Measurements from ENCODE around the gene WFIKKN1. TPM values are rescaled to one million over a fixed set of nuclear protein-coding genes. Genes with fewer than 3 reads are reported as not detected.

Gene WFIKKN1
- polyA plus RNA-seq, 3 donors: 0.76 TPM; not detected in 2

DNA sequence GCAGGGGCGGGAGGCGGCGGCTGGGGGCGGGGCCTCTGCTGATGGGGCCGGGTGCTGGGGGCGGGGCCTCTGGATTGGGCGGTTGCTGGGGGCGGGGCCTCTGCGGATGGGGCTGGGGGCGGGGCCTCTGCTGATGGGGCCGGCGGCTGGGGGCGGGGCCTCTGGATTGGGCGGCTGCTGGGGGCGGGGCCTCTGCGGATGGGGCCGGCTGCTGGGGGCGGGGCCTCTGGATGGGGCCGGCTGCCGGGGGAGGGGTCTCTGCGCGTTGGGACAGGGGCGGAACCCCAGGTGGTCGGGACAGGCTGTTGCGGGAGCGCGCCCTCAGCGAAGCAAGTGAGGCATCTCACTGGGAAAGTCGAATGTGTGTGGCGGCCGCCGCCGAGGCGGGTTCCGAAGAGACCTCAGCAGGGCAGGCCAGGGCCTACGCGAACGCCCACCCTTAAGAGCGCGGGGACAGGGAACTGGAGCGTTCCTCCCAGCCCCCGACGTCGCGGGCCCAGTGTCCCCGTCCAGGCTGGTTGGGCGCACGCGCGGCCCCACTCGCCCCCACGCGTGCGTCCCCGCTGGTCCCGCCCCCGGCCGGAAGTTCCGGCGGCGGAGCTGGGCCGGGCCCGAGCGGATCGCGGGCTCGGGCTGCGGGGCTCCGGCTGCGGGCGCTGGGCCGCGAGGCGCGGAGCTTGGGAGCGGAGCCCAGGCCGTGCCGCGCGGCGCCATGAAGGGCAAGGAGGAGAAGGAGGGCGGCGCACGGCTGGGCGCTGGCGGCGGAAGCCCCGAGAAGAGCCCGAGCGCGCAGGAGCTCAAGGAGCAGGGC, 49.2 kb downstream of the WFIKKN1 start, which contains the start of gene STUB1:
TSS of gene STUB1 (plus strand) at position 597 of the 811 bp plus-strand sequence. CDS start at position 713, 116 bp downstream.
- peak within 1 kb of the TSS; percentile 58 to 82 (median 76) for H3K4me3 ChIP-seq (replicated peaks in 1 of 3; ENCODE audit: low read depth in 2 of 3, low read length in 3 of 3)
- TF ChIP-seq, protein P1, sequence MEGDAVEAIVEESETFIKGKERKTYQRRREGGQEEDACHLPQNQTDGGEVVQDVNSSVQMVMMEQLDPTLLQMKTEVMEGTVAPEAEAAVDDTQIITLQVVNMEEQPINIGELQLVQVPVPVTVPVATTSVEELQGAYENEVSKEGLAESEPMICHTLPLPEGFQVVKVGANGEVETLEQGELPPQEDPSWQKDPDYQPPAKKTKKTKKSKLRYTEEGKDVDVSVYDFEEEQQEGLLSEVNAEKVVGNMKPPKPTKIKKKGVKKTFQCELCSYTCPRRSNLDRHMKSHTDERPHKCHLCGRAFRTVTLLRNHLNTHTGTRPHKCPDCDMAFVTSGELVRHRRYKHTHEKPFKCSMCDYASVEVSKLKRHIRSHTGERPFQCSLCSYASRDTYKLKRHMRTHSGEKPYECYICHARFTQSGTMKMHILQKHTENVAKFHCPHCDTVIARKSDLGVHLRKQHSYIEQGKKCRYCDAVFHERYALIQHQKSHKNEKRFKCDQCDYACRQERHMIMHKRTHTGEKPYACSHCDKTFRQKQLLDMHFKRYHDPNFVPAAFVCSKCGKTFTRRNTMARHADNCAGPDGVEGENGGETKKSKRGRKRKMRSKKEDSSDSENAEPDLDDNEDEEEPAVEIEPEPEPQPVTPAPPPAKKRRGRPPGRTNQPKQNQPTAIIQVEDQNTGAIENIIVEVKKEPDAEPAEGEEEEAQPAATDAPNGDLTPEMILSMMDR (IDR thresholded peaks at IDR 0.05): no peak
- intact Hi-C loops (cut with micrococcal nuclease): loop anchor here (2.0 to 5.0 kb wide), 3 partner anchors 17 to 93 kb away; partner anchors contain the start of gene METTL26 (in 1 of the 2)
- peaks cover 39 to 59% of the 10 kb centered on the region in 2 donors for H3K4me1 ChIP-seq (ENCODE audit: control insufficient read depth in 1 of 2, insufficient read depth in 2 of 2, low read length in 2 of 2)
- H3K36me3 ChIP-seq (replicated peaks in 1 of 2; ENCODE audit: control insufficient read depth in 1 of 2, insufficient read depth in 2 of 2, low read length in 2 of 2): peaks cover 10 to 20% of the 10 kb centered on the region in 2 donors
- Mint-ChIP-seq H3K4me3 (peak within 1 kb of the TSS; percentile 79 to 90), H3K9me3 (peaks cover 0 to 3% (median 0%) of the 10 kb centered on the region in 7 donors), H3K36me3 (peaks cover 14 to 21% of the 10 kb centered on the region in 2 donors), H3K4me1 (peaks cover 29% of the 10 kb centered on the region), H3K27ac (peak within 1 kb of the TSS; percentile 63 to 93 (median 91)), H3K27me3 (ENCODE audit: low read depth in 3 of 3) (peaks cover 16 to 30% (median 19%) of the 10 kb centered on the region in 3 donors)
- H2AFZ ChIP-seq (ENCODE audit: insufficient read depth, low read depth, low read length, poor library complexity, severe bottlenecking): peak within 1 kb of the TSS; percentile 82
- peaks cover 33% of the 10 kb centered on the region for H3K79me2 ChIP-seq (ENCODE audit: insufficient read depth, low read length)
- peak within 1 kb of the TSS; percentile 95 for H3K4me2 ChIP-seq (replicated peaks; ENCODE audit: extremely low read depth, low read length, poor library complexity, severe bottlenecking)
- peak within 1 kb of the TSS; percentile 78 for H3K9ac ChIP-seq (ENCODE audit: insufficient read depth, low read length, poor library complexity, severe bottlenecking)
- H3K27me3 ChIP-seq (ENCODE audit: control insufficient read depth in 2 of 2, insufficient read depth in 2 of 2, low read length in 2 of 2): peaks cover 3 to 25% of the 10 kb centered on the region in 2 donors
- H4K20me1 ChIP-seq (ENCODE audit: insufficient read depth, low read length): peaks cover 35% of the 10 kb centered on the region
- DNase-seq: peak; percentile 73 to 85 (median 75)
- H3K27ac ChIP-seq (ENCODE audit: low read depth in 1 of 2, low read length in 2 of 2): peak within 1 kb of the TSS; percentile 74 to 85
- no peaks in the 10 kb centered on the region for H3K9me3 ChIP-seq (replicated peaks in 1 of 2; ENCODE audit: control insufficient read depth in 1 of 2, insufficient read depth in 1 of 2, low read length in 2 of 2)
- under 1% methylated on average over 76 of the region's 91 CpGs for WGBS (ENCODE audit: insufficient coverage)

DNA sequence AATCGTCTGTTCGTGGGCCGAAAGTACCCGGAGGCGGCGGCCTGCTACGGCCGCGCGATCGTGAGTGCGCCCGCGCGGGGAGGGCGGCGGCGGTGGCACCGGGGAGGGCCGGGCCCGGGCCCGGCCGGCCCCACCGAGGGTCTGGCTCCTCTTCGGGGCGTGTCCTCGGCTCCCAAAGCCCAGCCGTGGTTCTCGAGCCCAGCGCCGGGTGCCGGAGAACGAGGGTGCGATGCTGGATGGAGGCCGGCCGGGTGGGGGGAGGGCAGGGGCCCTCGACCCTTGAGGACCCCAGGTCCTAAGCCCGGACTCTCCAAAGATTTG, 49.8 kb downstream of the WFIKKN1 start:
- Histone ChIP-seq H3K27me3 (ENCODE audit: control insufficient read depth in 2 of 2, insufficient read depth in 2 of 2, low read length in 2 of 2) (peaks cover 3 to 21% of the 10 kb centered on the region in 2 donors), H2AFZ (ENCODE audit: insufficient read depth, low read depth, low read length, poor library complexity, severe bottlenecking) (peak overlapping the region; percentile 79), H3K4me2 (replicated peaks; ENCODE audit: extremely low read depth, low read length, poor library complexity, severe bottlenecking) (peak overlapping the region; percentile 95), H4K20me1 (ENCODE audit: insufficient read depth, low read length) (peaks cover 32% of the 10 kb centered on the region), H3K27ac (ENCODE audit: low read depth in 1 of 2, low read length in 2 of 2) (peak overlapping the region; percentile 52 to 74), H3K9ac (ENCODE audit: insufficient read depth, low read length, poor library complexity, severe bottlenecking) (peak overlapping the region; percentile 78), H3K9me3 (replicated peaks in 1 of 2; ENCODE audit: control insufficient read depth in 1 of 2, insufficient read depth in 1 of 2, low read length in 2 of 2) (no peaks in the 10 kb centered on the region), H3K4me3 (replicated peaks in 1 of 3; ENCODE audit: low read depth in 2 of 3, low read length in 3 of 3) (peak overlapping the region; percentile 58 to 82 (median 76)), H3K79me2 (ENCODE audit: insufficient read depth, low read length) (peaks cover 33% of the 10 kb centered on the region), H3K36me3 (replicated peaks in 1 of 2; ENCODE audit: control insufficient read depth in 1 of 2, insufficient read depth in 2 of 2, low read length in 2 of 2) (peaks cover 10 to 20% of the 10 kb centered on the region in 2 donors), H3K4me1 (ENCODE audit: control insufficient read depth in 1 of 2, insufficient read depth in 2 of 2, low read length in 2 of 2) (peaks cover 38 to 58% of the 10 kb centered on the region in 2 donors)
- under 1% methylated on average over 34 of the region's 38 CpGs for WGBS (ENCODE audit: insufficient coverage)
- Mint-ChIP-seq H3K9me3 (no peaks in the 10 kb centered on the region), H3K36me3 (peaks cover 14 to 21% of the 10 kb centered on the region in 2 donors), H3K27ac (peak overlapping the region in 4 of 7 donors; percentile 20 to 73 (median 56)), H3K27me3 (ENCODE audit: low read depth in 3 of 3) (peaks cover 13 to 25% (median 15%) of the 10 kb centered on the region in 3 donors), H3K4me1 (peaks cover 26% of the 10 kb centered on the region), H3K4me3 (peak overlapping the region; percentile 74 to 76)
- no peak for DNase-seq
- TF ChIP-seq, protein P1 (IDR thresholded peaks at IDR 0.05): no peak
- intact Hi-C loops (cut with micrococcal nuclease): loop anchor here (5.0 kb wide), 2 partner anchors 43 to 93 kb away; partner anchors contain the start of gene METTL26 (in 1 of the 2)
